Measurements from ENCODE around the gene KRCC1.

KRCC1 gene

DNA sequence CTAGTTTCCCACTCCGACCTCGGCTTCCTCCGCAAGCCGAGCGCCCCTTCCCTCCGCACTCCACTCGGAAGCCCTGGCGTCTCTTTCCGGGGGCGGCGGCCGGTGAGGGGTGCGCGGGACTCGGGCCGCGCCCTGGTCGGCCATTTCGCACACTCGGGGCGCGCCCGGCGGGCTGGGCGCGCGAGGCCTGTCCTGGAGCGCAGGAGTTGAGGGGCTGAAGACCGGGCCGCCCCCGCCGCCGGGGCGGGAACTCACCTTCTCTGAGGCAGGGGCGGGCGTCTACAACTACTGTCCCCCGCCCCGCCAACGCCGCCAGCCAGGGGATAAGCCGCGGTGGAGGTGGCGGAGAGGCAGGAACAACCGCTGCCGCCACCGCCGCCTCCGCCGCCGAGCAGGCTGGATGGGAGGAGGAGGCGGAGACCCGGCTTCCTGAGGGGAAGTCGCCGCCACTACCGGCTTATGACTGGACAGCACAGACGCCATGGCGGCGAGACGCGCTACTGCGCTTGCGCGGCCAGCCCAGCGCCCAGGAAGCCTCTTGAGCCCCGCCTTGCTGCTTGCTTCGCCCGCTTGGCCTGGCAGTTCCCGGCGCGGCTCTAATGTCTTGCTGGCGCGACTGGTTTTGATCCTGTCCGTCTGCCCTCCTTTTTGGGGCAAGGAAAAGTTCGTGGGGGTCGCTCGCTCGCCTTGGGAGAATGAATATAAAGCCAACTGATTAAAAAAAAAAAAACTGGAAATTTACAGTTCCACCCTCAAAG lies at the start of gene KRCC1:
Gene KRCC1 (minus strand): TSS at position 413 of the 758 bp plus-strand sequence. CDS start 27,220 bp downstream, outside the sequence.
- DNase-seq, result peak; percentile 89 to 92

DNA sequence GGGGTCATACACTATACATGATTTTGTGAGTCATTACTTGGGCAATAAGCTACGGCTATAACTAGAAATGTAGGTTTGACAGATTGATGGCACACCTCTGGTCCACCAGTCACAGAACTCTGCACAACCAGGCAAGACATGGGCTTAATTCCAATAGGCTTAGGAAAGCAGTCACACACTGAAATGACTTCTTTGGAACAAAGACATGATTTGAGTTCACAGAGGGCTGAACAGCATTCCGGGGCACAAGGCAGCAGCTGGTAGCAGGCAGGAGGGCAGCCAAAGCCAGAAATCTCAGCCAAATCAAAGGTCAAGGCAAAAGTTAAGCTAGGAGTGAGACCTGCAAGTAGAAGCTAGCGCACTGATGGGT lies 44.9 kb upstream of the KRCC1 start:
- no peak for DNase-seq

DNA sequence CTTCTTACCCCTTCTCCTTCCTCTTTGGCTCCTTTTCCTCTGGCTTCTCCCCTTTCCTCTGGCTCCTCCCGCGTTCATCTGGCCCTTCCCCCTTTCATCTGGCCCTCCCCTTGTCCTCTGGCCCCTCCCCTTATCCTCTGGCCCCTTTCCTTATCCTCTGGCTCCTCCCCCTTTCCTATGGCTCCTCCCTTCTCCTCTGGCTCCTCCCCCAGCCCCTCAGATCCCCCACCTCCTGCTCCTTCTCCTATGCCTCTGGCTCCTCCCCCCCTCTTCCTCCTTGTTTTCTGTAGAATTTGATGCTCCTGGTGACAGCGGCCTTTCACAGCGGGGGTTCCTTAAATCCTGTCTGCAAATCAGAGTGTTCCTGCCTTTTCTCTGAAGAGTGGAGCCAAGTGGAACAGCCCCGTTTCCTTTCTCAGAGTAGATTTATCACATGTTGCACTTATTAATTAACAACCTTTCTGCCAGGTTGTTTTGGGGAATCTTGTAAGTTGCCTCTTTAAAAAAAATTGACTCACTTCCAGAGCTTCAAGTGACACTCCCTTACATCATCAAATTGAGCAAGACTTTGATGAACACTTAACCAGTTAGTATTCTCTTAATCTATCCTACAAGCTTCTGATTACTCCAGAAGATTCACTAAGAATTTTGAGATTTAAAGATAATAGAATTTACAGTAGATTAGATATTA lies 44.4 kb upstream of the KRCC1 start:
- no peak for DNase-seq

DNA sequence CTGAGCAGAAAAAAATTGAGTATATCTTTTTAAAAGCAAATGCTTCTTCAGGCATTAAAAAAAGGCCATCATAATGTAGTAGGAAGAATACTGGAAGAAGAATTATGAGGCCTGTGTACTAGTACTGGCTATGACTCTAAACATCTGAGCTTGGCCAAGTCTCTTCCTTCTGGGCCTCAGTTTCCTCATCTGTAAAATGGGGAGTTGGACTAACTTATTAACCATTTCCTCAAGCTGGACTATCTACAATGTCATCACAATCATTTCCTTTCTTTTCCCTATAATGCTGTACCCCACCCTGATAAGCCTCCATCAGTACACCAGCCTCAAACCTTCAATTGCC lies 42.9 kb upstream of the KRCC1 start:
- no peak for DNase-seq

DNA sequence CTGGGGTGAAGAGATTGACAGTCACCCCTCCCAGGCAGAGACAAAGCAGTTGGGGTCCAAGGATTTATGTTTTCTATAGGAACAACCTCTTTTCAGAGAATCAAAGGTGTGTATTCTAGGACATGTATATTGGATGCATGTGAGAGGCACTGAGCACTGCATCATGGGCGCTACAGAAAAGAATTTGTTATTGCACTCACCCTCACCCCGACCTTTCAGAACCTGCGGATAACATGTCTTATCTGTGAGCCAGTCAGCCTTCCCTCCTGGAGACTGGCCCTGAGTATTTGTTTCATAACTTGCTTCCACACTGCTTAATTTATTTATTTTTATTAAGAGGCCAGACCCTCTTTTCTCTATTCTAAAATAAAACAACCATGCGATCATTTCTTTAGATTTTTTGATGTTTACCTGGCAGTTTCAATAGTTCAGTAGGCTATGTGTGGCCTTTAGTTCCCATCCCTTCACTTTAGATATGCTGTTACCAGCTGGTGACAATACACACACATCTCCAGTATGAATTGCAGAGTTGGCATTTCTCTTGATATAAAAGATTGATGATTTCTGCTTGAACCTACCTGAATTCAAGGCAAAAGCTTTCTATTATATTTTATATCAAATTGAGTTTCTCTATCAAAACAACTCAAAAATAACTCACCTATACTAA lies 42.4 kb upstream of the KRCC1 start:
- DNase-seq, result no peak

DNA sequence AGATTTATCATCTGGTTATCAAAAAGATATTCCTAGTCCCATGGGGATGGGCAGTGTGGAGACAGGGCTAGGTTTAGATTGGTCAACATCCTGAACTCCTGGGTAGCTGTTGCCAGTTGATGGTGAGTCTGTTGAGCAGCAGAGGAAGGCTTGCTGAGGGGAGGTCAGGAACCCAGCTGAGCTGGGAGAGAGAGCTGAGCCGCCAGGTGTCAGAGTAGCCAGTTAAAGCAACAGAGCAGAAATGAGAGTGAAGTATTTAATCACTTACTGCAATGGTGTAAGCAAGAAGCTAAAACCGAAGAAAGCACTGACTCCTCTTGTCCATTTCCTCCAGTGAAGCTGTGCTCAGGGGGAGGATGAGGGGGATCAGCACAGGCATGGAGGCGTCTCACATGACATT lies 41.6 kb upstream of the KRCC1 start:
- no peak for DNase-seq

DNA sequence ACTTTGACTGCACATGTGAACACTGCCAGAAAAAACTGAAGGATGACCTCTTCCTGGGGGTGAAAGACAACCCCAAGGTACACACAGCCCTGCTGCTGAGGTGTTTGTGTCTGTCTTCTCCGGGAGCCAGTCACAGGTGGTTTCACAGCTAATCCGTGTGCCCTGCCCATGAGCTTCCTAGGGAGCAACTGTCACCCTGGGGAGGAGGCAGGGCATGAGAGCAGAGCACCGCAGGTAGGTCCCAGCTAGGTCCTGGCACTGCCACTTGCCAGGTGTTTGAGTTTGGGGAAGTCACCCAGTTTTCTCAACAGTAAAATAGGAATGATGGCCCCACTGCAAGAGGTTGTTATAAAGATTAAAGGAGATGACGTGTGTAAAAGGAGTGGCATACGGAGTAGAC lies 41.1 kb upstream of the KRCC1 start:
- no peak for DNase-seq

DNA sequence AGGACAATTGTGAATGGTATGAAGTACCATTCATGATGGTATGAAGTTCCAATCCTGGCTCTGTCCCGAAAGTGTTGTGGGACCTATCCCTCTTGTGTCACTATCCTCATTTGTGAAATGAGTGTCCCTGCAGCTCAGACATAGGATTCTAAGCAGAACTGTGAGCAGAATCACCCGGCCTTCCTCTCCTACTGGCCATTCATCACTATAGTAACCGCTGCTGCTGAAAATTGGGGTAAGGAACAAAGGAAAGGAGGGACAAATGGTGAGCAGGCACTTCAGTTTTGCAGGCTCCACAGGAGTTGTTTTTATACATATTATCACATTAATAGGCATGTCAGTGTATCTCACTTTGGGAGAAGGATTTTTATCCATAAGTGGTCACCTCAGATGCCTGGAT lies 39.4 kb upstream of the KRCC1 start:
- DNase-seq, result no peak

DNA sequence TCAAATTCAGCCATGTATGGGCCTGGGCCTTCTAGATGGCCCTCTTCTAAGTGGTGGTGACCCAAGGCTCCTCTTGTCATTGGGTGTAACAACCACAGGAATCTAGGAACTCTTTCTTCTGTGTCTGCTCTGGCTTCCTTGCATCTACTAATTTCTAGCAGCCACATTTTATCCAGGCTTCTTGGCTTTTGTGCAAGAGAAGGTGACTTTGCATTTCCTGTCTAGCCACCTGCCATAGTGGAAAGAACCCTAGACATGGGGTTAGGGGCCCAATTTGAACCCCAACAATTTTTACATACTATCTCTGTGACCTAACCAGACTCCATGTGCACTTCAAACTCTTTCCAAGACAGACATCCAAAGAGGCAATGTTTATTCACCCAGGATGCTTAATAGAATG lies 37.2 kb upstream of the KRCC1 start:
- DNase-seq, result no peak

DNA sequence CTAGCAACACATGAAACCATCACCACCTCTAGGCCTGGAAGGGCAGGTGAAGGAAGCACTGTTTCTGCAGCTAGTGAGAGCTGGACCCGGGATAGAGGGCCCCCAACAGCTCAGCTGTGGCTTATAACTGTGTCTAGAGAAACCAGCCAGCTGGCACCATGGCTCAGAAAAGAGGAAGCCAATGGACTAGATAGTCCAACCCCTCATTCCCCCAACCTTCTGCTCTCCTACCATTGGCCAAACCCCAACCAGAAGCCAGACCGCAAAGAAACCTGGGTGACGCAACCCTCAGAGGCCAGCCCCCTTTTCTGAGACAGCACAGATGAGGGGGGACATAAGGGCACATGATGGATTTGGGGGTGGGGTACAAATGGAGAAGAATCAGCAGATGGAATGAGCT lies 36.4 kb upstream of the KRCC1 start:
- no peak for DNase-seq

DNA sequence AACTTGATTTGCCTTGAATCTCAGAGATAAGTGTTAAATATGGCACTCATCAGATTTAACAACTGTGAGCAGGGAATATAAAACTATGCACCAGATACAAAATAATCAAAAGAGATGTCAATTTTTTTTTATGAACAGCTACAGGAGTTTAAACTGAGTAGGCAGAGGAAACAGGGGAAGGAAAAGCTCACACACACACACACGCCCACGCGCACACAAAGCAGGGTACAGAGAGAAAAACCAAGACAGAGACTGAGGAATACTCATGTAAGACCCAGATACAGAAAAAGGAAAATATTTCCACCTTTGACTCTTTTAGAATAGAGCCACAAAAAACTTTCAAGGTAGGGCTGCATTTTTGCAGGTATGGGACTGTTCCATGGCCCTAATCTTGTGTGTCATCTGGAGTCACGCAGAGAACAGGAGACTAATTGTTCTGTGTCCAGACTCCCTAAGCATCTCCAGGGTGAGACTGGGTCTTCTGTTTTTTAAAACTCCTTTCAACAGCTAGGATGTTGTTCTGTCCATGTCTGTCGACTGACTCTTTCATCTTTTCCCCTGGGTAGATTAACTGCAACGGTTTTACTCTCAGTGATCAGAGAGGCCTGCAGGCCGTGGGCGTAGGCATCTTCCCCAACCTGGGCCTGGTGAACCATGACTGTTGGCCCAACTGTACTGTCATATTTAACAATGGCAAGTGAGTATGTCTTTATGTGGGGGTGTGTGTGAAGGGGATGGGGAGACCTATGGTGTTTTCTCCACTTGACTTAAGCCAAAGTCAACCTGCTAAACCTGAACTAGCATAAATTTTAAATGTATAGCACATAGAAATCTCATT lies 35.1 kb upstream of the KRCC1 start:
- no peak for DNase-seq

DNA sequence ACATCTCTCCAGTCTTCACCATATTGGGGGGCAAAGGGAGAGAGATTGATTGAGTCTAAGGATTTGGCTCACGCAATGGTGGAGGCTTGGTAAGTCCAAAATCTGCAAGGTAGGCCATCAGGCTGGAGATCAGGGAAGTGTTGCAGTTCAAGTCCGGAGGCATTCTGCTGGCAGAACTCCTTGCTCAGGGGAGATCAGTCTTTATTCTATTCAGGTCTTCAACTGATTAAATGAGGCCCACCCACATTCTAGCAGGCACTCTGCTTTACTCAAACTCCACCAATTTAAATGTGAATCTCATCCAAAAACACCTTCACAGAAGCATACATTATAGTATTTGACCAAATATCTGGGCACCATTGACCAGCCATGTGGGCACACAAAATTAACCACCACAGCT lies 33.4 kb upstream of the KRCC1 start:
- no peak for DNase-seq

DNA sequence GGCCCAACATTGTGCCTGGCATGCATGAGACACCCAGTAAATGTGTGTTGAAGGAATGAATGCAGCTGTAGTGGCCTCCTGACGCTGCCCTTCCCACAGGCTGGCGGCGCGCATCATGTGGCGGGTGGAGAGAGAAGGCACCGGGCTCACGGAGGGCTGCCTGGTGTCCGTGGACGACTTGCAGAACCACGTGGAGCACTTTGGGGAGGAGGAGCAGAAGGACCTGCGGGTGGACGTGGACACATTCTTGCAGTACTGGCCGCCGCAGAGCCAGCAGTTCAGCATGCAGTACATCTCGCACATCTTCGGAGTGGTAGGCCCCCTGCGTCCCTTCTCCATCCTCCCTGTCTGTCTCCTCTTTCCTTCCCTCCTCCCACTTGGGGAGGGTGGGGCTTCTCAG lies 32.2 kb upstream of the KRCC1 start:
- no peak for DNase-seq

DNA sequence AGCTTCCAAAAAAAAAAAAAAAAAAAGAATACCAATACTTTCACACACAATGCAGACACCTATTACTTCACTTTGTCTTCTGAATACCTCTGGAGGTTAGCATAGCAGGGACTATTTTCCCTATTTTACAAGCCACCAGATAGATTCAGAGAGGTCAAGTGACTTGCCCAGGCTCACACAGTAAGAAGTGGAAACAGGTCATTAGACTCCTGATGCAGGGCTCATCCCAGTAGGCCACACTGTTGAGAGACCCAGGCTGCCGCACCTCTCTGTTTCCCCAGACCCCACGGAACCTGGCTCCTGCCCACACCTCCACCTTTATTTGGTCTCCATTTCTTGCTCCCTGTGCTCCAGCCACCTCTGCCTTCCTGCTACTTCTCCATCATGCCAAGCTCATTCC lies 31.5 kb upstream of the KRCC1 start:
- no peak for DNase-seq

DNA sequence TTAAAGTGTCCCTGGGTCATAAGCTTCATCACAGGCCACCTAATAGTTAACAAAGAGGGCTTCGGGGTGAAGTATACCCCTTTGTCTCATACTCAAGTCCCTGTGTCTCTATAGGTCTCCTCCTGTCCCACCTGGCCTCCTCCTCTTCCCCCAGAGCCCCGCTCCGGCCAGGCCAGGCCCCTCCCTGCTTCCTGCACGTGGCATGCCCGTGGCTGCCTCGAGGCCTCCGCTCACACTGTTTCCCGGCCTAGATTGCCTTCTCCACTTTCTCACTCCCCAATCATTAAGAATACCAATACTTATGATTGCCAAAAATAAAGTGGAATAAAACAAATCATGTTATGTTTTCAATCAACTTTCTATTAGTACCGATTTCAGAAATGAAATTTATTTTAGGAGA lies 30.8 kb upstream of the KRCC1 start:
- DNase-seq, result no peak

DNA sequence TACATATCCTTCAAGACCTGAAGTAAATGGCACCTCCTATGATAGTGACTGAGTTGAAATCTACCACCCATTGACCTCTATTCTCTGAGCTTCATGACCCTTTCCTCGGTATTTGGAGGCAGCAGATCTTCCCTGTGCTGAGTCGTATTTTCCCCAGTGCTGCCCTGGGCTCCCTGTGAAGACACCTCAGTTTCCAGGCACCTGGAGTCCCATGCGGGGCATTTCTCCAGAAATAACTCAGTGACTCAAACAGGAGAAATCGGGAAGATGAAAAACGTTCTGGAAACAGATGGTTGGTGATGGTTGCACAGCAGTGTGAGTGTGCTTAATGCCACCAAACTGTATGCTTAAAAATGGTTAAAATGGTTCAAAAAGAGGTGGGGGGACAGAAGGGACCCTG lies 30.0 kb upstream of the KRCC1 start:
- no peak for DNase-seq

DNA sequence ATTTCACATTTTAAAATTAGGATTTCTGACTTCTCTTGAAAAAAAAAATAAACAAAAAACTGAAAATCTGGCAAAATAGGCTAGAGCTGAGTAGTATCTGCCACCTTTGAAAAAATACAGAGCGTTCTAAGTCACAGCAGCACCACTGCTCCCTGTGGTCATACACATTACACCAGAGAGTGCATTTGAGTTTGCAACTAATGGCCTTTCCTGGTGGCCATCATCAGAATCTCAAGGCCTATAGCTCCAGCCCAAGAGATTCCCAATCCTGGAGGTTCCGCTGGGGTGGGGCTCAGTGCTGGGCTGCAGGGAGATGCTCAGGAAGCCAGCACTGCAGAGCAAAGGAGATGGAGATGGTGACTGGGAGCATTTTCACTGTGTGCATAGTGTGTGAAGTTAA lies 29.5 kb upstream of the KRCC1 start:
- DNase-seq, result no peak

DNA sequence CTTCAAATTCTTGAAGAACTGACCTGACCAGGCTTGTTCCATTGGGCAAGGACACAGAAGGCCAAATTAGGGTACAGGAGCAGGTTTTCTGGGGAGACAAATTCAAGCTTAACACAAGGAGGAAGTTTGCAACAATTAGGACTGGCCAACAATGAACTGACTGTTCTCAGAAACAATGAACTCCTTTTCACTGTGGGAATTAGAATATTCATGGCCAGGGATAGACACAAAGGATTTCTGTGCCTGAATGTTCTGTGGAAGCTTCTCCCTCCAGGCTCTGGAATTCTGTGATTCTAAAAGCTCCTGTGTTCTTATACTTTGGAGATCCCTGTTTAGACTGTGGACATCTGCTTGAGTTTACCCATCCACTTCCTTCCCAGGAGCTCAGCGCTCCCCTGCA lies 27.2 kb upstream of the KRCC1 start:
- DNase-seq, result no peak

DNA sequence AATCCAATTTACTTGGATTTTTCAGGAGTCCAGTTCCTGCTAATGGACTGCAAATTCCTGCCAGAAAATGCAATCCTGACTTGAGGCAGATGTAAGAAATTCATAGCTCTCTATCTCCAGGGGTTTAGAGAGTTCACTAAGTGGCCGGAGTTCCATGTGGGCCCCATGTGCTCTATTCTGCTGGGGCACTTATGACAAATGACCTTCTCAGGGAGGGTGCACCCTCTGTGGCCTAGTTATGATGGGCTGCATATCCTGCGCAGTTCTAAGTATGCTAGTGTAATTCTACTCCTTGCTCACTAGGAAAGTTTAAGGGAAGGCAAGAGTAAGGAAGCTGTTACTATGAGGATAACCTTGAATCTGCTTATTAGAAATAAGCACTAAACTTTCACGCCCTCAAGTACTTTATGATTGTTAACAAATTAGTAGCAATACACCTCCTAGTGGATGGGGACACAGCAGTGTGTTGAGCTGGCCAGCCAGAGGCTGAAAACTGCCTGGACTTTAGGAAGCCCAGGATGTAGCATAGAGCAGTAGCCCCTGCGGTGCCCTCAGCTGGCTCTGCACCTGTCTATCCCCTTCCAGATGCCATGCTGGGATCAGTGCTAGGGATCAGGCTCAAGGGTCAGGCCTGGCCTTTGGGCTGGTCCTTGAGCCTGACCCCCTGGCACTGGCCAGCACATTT lies 26.5 kb upstream of the KRCC1 start:
- DNase-seq, result no peak

DNA sequence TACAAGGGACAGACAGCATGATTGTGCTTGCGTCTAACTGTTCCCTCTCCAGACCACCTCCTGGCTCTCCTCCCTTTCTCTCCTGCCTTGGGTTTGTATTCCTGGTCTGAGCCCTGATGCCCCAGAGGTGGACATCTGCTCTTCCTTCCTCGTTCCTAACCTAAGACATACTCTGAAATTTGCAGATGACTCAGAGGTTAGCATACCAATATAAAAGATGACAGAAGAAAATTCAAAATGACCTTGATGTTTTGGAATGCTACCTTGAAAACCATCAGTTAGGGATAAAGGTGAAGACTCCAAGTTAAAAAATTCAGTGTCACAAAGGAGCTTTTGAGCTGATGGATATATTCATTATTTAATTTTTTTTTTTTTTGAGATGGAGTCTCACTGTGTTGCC lies 25.0 kb upstream of the KRCC1 start:
- no peak for DNase-seq

DNA sequence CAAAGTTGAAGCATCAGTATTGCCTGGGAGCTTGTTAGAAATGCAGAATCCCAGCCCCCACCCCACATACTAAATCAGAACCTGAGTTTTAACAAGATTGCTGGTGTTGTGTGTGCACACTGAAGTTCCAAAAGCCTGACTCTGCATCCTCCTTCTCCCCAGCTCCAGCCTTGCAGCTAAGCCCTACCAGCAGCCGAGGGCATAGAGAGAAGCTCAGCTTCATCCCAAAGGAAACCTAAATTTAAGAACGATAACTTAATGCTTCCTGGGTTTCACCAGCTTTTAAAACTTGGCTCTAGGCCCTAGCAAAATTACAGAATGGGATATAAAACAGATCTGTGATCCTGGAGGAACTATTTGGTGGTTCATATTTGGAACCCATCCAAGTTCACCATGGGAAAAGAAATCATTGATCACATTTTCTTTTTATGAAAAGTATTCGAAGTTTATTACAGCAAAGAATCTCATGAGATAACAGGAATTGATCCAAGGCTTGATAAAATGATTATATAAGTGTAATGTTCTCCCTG lies 23.1 kb upstream of the KRCC1 start:
- DNase-seq, result no peak

DNA sequence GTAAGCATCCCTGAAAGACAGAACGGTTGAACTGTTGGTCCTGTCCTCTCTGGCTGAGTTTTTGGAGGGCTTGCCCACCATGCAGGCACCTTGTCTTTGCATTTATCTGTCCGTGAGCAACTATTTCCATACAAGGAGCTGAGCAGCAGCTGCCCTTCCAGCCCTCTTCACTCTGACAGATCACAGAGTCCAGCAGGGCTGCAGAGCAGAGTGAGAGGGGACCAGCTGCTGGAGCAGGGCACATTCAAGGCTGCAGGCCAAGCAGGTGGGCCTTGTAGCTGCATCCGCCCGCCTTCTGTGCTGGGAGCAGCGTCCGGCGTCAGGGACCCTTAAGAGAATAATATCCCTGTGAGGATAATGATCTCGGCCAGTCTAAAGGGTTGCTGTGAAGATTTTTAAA lies 21.5 kb upstream of the KRCC1 start:
- DNase-seq, result no peak

DNA sequence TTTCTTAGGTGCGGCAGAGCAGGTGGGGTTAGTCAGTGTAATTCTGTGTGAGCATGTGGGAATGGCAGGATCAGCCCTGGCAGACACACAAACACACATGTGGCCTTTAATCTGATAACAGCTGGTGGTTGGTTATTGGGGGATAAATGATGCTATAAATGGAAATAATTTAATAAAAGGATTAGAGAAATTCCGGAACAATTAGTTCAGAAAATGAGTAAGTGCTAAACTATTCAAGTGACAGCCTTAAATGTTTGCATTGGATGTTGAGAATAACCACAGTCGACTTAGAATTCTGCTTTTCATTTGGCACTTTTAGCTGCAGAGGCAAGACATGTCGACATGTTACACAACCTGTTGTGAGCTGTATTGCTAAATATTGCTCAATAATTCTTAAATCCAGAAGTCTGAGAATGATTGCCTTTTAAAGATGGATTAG lies 19.3 kb upstream of the KRCC1 start:
- peak; percentile 69 to 74 for DNase-seq

Measured in AML-193 (cell line).